GM23248 (cell line): Measurements from ENCODE around the gene ADK.

ENCODE experiments used
- EZH2 ChIP-seq: fragments of 200-600 bp; sonication (generic); IDR thresholded peaks from 2 replicates; pipeline ENCODE4 v1.6.1; 2018; ENCODE audit warnings: antibody characterized with exemption, mild to moderate bottlenecking; ENCODE audit not compliant: insufficient read depth, poor library complexity, severe bottlenecking
- EZH2phosphoT487 ChIP-seq: fragments of 200-600 bp; sonication (generic); IDR thresholded peaks from 2 replicates; pipeline ENCODE4 v1.6.1; 2018; ENCODE audit warnings: antibody characterized with exemption, moderate library complexity, mild to moderate bottlenecking, low read depth; ENCODE audit not compliant: insufficient read depth

- TF ChIP-seq EZH2 = no peak
- no peak for TF ChIP-seq EZH2phosphoT487
Observed at GRCh38 chr10:74123081-74123480, 27.9 kb upstream of the ADK start.
